ENCODE results near the gene PTMS. TPM values are rescaled to one million over a fixed set of nuclear protein-coding genes. Genes with fewer than 3 reads are reported as not detected.

Gene PTMS
- total and polyA plus RNA-seq, 9 of the 15 experiments (the other 6 are each of a cell fraction or from before 2014, with no cell fraction given): 5.1 to 287 (median 78.5) TPM

DNA sequence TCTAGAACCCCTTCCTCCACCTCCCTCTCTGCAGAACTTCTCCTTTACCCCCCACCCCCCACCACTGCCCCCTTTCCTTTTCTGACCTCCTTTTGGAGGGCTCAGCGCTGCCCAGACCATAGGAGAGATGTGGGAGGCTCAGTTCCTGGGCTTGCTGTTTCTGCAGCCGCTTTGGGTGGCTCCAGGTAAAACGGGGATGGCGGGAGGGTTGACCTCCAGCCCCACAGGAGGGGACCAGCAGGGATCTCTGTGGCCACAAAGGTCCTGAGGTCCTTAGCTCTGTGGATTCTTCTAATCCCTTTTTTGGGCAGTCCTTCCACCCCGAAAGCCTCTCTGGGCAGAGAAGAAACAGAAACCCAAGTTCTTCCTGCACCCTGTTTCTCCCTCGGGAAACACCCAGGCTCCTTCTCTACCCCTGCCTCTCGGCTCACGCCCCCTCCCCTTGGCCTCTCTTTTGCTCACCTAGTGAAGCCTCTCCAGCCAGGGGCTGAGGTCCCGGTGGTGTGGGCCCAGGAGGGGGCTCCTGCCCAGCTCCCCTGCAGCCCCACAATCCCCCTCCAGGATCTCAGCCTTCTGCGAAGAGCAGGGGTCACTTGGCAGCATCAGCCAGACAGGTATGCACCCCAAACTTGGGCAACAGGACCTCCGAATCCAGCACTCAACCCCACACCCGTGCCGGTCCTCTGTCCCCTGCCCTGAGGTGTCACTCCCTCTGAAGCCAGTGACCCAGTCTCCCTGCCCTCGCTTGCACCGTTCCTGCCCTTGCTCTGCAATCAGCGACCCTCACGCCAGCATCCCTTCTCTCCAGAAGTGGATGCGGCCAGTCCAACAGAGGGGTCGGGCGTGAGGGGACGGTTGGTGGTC, 6.8 kb downstream of the PTMS start:
- intact Hi-C loops (cut with micrococcal nuclease): no loop called here
- no peak overlapping the region for H3K27ac ChIP-seq (ENCODE audit: extremely low read depth, low read depth, low read length)
- BruUV-seq (replicated peaks): no TSS peak
- peaks cover 32% of the 10 kb centered on the region; the same call in 2 of the 3 replicates for H3K36me3 ChIP-seq (ENCODE audit: control insufficient read depth, insufficient read depth, low read length)
- peaks cover 16% of the 10 kb centered on the region for H3K79me2 ChIP-seq (ENCODE audit: control insufficient read depth, insufficient read depth, low read length)
- H3K4me3 ChIP-seq: no peak overlapping the region
- H3K4me2 ChIP-seq (ENCODE audit: insufficient read depth, low read length): no peak overlapping the region
- H3K9ac ChIP-seq (ENCODE audit: insufficient read depth in 1 of 2, low read depth in 2 of 2, low read length in 2 of 2): peak overlapping the region in 1 of 2 experiments; percentile 58; a peak in 1 of 4 replicates
- no peak for ATAC-seq
- H3K27me3 ChIP-seq (ENCODE audit: control insufficient read depth in 2 of 2, insufficient read depth in 2 of 2, low read length in 2 of 2): no peaks in the 10 kb centered on the region; a peak in 1 of 5 replicates
- no peaks in the 10 kb centered on the region for H3K9me1 ChIP-seq (ENCODE audit: control insufficient read depth, insufficient read depth, low read length)
- peaks cover 10 to 38% of the 10 kb centered on the region in 2 experiments; a peak in 4 of 5 replicates for H3K4me1 ChIP-seq (replicated peaks in 1 of 2; ENCODE audit: control insufficient read depth in 2 of 2, insufficient read depth in 2 of 2, low read length in 2 of 2)
- in situ Hi-C loops (cut with MboI): no loop called here
- TF ChIP-seq POLR2G (IDR thresholded peaks at IDR 0.05; ENCODE audit: low read depth, low read length) (0 out of 2 replicates have a peak, but pooled peaks have one; percentile 21), FOXA1 (IDR thresholded peaks at IDR 0.05; ENCODE audit: borderline replicate concordance) (no peak)
- ChIA-PET POLR2A (interaction anchor here (0.6 to 1.0 kb wide), 4 partner anchors 50 to 352 kb away, joined by 3 read pairs; partner anchors contain the start of gene COPS7A), CTCF (ENCODE audit: low intra/inter-chr PET ratio) (no interaction called here)
- no peak overlapping the region for H2AFZ ChIP-seq (ENCODE audit: low read depth, low read length)
- DNase-seq (ENCODE audit: extremely low read depth in 1 of 4, low spot score in 3 of 4): no peak
- H3K9me3 ChIP-seq (replicated peaks; ENCODE audit: control insufficient read depth, insufficient read depth, low read depth, low read length): no peaks in the 10 kb centered on the region
- 56% methylated on average over 13 of the region's 21 CpGs for WGBS (ENCODE audit: insufficient coverage, low coverage, missing lambda C conversion rate)
- no peaks in the 10 kb centered on the region for H4K20me1 ChIP-seq (replicated peaks; ENCODE audit: control insufficient read depth, insufficient read depth, low read length)
- FAIRE-seq: no peak

Measured in K562 (cell line).